Left lobe of liver (tissue), 2 donors: Measurements from ENCODE around the gene TIMP1. TPM values are rescaled to one million over a fixed set of nuclear protein-coding genes. Genes with fewer than 3 reads are reported as not detected.
"Not testable (repeated sequence)": the region's sequence is repeated elsewhere in the genome, so short reads cannot be mapped to it uniquely, and the experiment has no call there.

Experiments used
- ATAC-seq: fragments of 200-7000 bp; cut with Tn5 transposase; one replicate; pipeline ENCODE4 v1.9.1; 2020; ENCODE audit warnings: mild to moderate bottlenecking, moderate library complexity
- DNase-seq: peaks from one replicate; pipeline ENCODE4 v3.0.0-alpha.2; 2020; ENCODE audit warnings: low spot score
- total RNA-seq: library from RNA; stranded (reverse); gene quantifications from one replicate; pipeline ENCODE4 v1.2.1, GENCODE V29; 2021
- donor health status: DM: no; HTN: no; CAD: no; lungs with moderate emphysema.
- donor health status: DM: no; HTN: yes; CAD: no.

The TIMP1 gene
- total RNA-seq, 1 donor from 2014 or later: 102 TPM

DNA sequence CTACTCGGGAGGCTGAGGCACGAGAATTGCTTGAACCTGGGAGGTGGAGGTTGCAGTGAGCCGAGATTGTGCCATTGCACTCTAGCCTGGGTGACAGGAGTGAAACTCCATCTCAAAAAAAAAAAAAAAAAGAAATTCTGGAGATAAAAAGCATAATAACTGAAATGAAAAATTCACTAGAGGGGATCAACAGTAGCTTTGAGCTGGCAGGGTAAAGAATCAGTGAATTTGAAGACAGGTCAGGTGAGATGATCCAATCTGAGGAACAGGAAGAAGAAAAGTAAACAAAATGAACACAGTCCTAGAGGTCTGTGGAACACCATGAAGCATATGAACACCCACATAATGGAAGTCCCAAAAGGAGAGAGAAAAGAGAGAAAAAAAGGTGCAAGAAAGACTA, 15.0 kb downstream of the TIMP1 start:
- ATAC-seq: no peak
- no peak for DNase-seq

DNA sequence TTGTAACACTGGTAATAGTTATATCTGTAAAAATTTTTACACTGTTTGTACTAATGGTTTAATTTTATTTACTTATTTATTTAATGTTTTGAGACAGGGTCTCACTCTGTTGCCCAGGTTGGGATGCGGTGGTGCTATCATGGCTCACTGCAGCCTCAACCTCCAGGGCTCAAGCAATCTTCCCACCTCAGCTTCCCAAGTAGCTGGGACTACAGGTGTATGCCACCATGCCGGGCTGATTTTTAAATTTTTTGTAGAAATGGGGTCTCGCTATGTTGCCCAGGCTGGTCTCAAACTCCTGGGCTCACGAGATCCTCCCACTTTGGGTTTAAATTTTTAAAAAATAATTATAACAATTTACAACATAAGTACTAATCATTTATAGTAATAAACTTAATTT, 20.9 kb downstream of the TIMP1 start:
- ATAC-seq, DNase-seq: not testable (repeated sequence)

DNA sequence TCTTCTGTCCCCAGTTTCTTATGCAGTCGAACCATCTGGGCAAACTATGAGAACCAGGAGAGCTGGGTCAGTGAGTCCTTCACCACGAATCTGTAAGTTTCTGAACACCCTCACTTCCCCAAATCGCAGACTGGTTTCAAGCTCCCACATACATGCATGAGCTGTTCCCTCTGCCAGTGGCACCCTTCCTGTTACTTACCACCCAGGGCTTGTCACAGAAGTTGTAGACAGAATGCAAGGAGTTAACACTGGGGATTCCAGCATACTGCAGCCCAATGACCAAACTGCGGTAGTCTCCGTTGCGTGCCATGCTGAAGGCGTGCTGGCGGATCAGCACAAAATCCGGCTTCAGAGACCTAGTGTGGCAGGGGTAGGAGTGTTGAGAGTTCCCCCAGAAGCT, 22.8 kb downstream of the TIMP1 start:
- ATAC-seq (no peak), DNase-seq (no peak)

DNA sequence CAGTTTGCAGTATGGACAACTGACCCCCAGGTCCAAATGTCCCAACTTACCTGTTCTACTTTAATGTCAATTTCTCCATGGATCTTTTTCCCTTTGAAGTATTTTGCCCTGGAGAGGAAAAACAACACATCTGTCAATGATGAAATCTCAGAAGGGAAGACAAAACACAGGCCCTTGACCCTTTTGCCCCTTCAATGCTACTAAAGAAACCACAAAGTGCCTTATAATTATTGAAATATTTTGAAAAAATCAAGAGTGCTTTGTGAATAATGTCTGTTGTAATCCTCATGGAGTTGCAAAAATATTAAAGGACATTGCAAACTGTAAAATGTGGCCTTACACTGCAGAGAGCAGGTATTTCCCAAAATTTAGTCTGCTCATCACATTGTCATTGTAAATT, 24.9 kb downstream of the TIMP1 start:
- DNase-seq: no peak
- ATAC-seq: no peak

DNA sequence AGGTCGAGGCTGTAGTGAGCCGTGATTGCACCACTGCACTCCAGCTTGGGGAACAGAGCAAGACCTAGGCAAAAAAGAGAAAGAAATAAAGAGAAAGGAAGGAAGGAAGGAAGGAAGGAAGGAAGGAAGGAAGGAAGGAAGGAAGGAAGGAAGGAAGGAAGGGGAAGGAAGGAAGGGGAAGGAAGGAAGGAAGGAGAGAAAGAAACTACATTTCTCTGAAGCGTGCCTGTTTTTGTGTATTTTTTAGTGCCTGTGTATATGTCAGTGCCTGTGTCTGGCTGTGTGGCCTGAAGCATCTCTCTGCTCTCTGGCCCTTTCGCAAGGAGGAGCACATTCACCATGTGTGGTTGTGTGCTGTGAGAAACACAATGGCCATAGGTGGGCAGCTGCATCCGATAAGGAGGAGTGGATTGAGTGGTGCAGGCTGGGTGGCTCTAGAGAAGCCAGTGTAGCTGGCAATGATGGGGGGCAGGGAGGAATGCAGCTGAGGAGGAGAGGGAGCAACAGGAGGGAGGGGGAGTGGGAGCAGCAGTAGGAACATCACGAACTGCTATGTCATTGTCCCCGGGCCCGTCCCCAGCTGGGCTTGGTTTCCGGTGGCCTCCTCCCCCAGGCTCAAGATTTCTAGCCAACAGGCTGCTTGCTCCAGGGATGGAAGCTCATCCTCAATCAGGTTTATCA, 26.0 kb downstream of the TIMP1 start:
- DNase-seq (no peak), ATAC-seq (no peak)

DNA sequence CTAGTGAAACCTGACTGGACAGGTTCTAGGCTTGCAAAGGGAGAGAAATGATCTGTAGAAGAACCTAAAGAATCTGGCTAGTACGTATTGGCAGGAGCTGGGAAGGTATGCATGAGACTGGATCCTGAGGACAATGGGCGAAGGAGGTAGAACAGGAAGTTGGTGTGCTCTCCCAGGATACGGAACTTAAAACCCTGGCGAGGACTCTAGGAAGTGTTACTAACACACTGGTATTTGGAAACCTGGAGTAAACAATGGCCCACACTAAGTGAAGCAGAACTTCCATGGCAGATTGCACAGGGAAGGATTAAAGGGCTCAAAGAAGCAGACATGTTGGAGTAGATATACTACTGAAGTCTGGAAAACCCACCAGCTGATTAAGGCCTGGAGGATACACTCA, 28.3 kb downstream of the TIMP1 start:
- DNase-seq (no peak), ATAC-seq (no peak)

DNA sequence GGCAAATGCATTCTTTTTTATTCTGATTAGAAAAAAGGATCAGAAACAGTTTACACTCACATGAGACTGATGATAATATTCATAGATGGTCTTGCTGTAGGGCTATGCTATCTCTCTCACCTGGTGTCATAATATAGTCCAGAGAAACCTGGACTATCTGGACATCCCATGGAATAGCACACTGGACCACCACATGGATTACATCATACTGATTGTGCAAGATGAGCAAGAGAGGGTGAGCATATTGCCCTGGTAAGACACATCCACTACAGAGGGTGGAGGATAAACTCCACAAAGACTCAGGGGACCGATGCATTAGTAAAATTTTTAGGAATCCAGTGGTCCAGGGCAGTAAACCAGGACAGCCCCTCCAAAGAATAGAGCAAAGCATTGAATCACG, 29.3 kb downstream of the TIMP1 start:
- ATAC-seq (no peak), DNase-seq (no peak)

DNA sequence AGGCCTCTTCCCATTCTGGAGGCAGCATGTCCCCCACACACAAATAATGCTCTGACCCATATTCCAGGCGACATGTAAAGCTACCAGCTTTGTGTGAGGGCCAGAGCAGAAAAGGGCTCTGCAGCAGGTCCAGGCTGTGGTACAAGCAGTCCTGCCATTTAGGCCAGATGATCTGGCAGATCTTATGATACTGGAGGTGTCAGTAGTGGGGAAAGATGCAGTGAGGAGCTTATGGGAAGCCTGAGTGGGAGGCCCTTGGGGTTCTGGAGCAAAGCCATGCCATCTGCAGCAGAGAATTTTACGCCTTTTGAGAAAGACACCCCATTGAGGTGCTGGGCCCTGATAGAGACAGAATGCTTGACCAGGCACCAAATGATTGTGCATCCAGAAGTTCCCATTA, 29.7 kb downstream of the TIMP1 start:
- DNase-seq: no peak
- no peak for ATAC-seq

DNA sequence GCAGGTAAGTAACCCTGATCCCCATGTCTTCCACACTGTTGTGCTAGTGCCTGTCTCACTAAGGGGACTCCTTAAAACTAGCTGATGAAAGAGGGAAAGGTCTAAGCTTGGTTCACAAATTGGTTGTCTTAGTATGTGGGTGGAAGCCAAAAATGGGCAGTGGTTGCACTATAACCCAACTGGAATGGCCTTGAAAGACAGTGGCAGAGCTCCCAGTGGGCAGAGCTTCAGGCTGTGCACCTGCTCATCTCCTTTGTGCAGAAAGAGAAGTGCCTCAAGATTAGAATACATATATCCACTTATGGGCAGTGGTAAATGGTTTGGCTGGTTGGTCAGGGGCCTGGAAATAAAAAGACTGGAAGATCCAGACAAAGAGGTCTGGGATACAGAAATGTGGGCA, 30.2 kb downstream of the TIMP1 start:
- ATAC-seq (peak; percentile 45), DNase-seq (no peak)

DNA sequence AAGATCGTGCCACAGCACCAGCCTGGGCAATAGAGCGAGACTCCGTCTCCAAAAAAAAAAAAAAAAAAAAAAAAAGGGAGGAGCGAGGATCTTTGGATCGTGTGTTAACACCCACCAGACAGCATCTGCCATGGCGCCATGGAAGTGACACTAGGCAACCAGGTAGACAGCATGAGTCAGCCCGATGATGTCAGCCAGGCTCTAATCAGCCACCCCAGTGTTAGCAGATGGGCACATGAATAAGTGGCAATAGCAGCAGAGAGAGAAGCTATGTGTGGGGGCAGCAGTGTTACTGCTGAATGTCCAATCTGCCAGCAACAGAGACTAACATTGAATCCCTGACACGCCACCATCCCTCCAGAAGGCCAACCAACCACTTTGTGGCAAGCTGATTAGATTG, 30.8 kb downstream of the TIMP1 start:
- no peak for ATAC-seq
- DNase-seq: no peak

DNA sequence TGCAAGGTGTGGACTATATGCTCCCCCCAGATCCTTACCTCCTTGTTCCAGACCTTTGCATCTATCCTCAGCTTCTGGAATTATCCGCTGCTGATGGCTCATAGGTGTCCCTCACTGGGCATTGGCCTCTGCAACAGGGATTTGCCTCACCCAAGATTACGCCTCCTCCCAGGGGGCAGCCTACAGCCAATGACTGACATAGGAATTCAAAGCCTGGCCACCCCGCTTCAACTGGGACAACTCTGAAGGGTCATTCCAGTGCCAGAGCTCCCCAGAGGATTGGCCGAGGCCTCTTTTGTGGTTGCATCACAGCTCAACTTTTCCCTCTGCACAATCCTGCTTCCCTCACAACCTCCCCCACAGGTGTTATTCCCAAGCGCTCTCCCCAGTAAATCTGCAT, 32.4 kb downstream of the TIMP1 start:
- ATAC-seq: no peak
- no peak for DNase-seq

DNA sequence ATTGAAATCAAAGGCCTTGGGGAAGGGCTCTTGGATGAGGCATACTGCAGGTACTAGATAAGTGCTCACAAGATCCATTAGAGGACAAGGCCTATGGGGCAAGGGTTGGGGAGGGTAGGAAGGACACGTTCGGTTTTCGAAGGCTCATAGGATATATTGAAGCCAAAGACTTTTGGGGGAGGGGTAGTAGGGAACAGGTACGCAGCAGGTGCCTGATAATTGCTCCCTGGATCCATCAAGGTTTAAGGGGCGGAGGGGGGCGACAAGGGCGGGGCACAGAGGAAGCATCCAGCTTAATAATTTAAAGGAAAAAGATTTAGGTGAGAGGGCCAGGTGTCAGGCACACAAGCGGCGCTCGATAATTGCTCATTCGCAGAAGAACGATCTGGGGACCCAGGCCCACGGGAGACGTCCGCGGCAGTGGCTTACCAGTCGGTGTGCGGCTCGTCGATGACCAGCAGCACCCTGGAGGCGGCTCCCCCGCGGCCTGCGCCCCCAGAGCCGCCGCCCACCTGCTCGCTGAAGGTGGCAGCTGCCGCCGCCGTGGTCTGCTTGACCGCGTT, 36.8 kb downstream of the TIMP1 start:
- no peak for DNase-seq
- no peak for ATAC-seq

DNA sequence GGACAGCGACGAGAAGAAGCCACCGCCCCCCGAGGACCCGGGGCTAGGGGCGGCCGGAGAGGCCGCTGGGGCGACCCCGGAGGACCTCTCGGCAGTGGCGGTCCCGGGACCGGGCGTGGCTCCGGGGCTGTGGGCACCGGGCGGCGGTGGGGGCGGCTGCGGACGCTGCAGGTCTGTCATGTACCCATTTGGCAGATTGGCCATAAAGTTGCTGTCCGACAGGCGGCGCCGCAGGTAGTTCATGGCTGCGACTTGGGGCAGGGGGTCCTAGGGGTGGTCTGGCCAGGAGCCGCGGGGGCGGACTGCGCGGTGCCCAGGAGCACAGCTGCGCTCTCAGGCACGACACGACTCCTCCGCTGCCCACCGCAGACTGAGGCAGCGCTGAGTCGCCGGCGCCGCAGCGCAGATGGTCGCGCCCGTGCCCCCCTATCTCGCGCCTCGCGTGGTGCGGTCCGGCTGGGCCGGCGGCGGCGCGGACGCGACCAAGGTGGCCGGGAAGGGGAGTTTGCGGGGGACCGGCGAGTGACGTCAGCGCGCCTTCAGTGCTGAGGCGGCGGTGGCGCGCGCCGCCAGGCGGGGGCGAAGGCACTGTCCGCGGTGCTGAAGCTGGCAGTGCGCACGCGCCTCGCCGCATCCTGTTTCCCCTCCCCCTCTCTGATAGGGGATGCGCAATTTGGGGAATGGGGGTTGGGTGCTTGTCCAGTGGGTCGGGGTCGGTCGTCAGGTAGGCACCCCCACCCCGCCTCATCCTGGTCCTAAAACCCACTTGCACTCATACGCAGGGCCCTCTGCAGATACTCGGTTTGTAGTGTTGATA, 37.5 kb downstream of the TIMP1 start, which contains the start of gene SYN1:
Gene SYN1, minus strand, starts transcription at position 372 of the 817 bp plus-strand sequence. Its CDS starts 129 bp downstream, at position 243.
- DNase-seq: peak; percentile 64
- peak; percentile 97 for ATAC-seq

DNA sequence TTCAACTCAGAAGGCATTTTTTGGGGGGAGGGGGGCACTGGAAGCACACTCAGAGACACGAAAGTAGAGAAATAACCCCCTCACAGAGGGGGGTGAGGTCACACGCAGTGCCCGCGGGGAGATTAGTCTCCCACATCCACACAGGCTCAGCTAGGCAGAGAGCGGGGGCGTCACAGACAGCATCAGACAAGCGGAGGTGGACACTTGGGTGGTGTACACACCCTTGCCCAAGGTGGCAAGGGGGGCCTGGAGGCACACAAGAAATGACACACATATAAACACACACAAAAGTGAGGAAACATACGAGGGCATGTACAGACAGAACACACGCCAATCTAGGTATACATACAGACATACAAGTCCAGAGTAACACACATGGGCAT, 38.1 kb downstream of the TIMP1 start:
- DNase-seq (no peak), ATAC-seq (no peak)

DNA sequence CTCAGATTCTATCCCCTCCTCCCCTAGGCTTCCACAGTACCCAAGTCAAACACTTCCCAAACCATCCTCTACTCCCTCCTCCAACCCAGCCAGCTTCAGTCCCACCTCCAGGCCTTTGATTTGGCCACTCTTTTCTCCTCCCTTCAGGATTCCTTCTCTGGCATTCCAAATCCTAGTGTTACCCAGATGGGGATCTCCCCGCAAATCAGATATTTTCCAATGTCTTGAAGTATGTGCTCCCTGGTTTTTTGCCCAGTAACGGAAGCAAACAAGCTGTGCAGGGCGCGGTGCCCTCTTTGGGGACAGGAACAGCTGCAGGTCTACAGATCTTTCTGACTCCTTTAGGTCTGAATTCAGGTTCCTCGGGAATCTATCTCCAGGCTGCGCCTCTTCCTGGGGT, 39.6 kb downstream of the TIMP1 start:
- ATAC-seq: no peak
- DNase-seq: no peak

DNA sequence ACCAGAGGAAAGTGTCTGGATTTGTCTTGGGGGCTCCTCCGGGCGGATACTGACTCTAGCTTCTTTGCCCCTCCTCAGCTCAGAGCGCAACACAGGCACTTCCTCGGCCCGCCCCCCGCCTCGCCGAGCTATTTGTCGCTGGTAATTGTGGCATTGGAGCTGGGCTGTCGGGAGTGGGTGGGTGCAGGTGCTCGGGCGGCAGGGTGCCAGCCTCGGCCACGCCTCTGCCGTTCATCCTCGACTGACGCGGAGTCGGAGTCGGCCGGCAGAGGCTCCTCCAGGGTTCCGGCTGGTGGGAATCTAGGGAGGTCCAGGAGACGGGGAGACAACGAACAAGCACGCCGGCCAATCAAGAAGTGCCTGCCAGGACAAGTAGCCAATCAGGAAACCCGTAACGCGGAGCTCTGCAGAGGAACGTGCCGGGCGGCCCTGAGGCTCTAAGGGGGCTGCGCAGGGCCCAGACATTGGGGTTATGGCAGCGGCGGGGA, 41.3 kb downstream of the TIMP1 start:
- DNase-seq (no peak), ATAC-seq (peak; percentile 36)

DNA sequence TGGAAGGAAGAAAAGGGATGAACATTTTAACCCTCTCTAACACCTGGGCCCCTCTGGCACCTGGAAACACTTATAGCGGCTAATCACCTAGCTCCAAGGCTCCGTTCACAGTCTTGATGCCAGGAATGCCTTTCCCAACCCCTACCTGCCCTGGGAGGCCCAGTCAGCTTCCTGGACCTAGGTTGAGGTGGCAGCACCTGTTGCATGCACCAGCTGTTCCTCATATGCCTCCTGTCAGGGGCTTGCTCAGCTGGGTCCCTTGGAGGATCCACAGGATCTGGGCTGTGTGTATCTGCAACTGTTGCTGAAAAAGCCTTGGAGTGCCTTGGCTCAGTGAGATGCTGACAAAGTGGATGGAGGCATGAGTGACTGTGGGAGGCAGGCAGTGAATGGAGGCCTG, 43.1 kb downstream of the TIMP1 start:
- ATAC-seq (no peak), DNase-seq (no peak)

DNA sequence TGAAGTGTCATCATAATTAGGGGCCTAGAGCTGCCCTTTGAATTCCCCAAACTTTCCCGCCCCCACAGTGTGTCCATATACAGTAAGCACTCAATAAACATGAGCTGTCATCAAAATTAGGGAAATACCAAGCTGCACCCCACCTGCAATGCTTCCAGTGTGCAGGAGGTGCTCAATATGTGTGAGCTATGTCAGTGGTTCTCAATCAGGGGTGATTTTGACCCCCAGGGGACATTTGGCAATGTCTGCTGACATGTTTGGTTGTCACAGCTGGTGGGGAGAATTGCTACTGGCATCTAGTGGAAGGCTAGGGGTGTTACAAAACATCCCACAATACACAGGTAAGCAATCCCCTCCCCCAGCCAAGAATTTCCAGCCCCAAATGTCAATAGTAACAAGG, 46.7 kb downstream of the TIMP1 start:
- peak; percentile 52 for ATAC-seq
- DNase-seq: no peak

DNA sequence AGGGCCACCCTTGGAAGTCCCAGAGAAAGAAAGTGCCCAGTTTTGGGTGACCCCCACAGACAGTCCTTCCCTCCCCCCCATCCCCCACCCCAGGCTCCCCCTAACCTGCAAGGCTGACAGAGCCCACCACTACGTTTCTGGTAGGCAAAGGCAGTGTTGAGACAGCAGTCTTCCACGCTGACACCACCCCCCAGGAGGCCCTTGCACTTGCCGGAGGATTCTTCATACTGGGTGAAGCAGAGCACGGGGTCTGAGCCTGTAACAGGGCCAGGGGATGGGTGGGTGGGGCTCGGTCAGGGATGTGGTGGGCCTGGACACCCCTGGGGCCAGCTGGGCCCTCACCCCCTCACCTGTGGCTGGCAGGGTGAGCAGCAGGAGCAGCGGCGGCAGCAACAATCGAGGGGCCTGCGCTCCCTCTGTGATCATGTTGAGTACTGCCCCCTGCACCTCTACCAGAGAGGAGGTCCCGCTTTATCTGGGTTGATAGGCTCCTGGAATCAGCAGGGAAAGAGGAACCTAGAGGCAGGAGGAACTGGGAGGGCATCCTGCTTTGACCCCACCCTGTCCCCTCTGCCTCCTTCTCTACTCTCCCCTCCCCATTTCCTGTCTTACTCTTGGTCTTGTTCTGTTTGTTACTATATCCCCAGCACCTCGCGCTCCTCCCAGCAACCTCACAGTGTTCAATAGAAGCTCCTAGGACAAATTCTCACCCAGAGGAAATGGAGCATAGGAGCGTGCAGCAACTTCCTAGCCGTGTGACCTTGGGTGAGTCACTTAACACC, 47.4 kb downstream of the TIMP1 start, which contains the start of gene CFP:
Gene CFP, minus strand, starts transcription at position 512 of the 782 bp plus-strand sequence. Its CDS starts 86 bp downstream, at position 426.
- DNase-seq: no peak
- ATAC-seq: peak; percentile 54

DNA sequence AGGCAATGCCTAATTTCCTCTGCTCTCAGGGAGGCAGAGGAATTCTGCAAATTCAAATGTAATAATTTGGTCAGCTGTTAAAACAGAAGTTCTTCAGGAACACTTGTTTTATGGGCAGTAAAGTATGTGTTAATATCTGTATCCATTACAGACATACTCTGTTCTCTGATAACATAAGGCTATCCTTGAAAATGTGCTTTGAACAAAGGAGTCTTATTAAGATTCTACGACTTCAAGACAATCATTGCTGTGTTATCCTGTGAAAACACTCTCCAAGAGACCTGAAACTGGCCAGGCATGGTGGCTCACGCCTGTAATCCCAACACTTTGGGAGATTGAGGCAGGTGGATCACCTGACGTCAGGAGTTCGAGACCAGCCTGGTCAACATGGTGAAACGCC, 49.4 kb downstream of the TIMP1 start:
- DNase-seq (no peak), ATAC-seq (no peak)

DNA sequence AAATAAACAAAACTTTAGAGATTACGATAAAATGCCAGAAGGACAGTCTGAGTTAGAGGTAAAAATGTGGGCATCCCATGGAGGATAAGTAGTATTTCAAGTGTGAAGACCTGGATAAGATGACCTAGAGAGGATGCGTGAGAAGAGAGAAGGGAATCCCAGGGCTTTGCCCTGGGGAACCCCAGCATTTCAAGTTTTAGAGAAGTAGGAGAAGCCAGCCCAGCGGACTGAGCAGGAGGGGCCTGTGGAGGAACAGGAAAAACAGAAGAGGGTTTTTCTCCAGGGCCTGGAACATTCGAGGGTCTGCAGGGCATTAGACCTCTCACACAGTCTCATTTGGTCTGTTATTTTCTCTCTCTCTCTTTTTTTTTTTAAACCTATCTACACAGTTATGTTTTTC, 50.4 kb downstream of the TIMP1 start:
- ATAC-seq (no peak), DNase-seq (no peak)
